HUDEP-2 (cell line): ENCODE measurements around the gene DCAF11.

Source experiments
- DNase-seq, 76 experiments: peaks; one replicate each; lab custom pipeline; 2025; ENCODE audit not compliant: unreplicated experiment in 76 of 76; lab: John Stamatoyannopoulos, UW

DCAF11 gene

GRCh38 chr14:24078146-24078545 is 36.4 kb upstream of the DCAF11 start:
- DNase-seq, result no peak

DNA sequence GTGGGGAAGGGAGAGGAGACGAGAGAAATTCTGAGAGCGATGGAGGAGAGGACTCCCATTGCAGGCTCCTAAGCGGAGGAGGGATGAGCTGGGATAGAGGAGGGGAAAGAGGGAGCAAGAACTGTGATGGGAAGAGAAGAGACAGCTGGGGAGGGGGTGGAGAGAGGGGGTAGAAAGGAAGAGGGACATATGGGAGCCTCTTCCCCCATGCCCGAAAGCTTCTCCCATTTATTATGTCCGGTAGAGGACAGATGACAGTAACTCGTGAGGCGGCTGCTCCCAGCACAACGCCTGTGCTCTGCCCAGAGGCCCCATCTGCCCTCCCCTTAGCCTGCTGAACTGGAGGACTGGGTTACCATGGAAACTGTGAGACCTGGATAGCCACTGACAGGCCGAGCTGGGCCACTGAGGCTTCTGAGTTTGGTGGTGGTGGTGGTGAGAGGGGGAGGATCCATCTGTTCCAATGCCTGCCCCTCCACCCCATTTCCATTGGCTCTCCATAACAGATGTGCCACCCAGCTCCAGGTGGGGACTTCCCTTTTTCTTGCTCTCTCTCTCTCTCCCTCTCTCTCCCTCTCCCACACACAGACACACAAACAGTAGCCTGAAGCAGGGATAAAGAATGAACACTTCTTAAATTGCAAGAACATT is 35.0 kb upstream of the DCAF11 start:
- DNase-seq, result no peak

DNA sequence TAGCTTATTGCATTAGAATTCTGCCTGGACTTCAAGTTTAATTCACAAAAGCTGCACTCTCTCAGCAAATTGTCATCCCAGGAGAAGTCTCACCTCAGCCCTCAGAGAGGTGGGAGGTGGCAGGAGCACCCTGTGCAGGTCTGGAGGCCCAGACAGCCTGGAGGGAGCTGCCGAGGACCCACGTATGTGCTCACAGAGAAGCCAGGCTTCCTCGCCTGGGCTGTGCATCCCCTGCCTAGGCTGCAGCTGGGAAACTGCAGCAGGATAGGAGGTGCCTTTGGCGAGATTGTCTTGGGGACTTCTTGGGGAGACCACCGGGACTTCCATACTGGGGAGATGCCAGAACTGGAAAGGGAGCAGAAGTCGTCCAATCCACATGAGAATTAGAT is 34.4 kb upstream of the DCAF11 start:
- DNase-seq, result no peak

- peak in 21 of 76 experiments; percentile 2 to 50 (median 18) for DNase-seq
Observed at GRCh38 chr14:24080888-24081738, 33.5 kb upstream of the DCAF11 start.

GRCh38 chr14:24081739-24082211 is 32.8 kb upstream of the DCAF11 start:
- no peak for DNase-seq

DNA sequence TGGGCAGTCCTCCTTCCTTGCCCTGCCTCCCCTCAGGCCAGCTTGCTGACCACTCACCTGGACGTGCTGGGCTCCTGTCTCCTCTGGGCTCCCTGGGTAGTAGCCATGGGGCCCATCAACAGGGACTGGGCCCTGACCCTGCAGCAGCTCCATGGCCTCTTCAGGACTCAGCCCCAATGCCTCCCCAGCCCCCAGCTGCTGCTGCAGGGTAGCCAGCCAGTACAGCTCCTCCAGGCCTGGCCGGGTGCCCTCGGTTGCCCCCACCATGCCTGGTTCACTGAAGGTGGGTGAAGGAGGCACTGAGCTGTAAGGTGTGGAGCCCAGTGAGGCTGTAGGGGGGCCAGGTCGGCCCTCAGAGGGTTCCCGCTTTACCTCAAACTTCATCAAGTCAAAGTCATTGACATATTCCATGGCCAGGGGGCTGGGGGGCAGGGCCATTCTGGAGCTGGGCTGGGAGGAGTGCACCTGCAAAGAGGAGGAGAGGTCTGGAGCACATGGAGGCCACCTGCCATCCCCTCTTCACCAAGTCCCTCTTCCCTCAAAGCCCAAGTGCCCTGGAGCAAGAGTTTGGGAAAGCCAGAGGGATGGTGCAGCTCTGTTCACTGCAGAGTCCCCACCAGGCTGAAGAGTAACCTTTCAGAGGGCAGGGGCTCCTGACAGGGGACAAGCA is 32.0 kb upstream of the DCAF11 start:
- no peak for DNase-seq

DNA sequence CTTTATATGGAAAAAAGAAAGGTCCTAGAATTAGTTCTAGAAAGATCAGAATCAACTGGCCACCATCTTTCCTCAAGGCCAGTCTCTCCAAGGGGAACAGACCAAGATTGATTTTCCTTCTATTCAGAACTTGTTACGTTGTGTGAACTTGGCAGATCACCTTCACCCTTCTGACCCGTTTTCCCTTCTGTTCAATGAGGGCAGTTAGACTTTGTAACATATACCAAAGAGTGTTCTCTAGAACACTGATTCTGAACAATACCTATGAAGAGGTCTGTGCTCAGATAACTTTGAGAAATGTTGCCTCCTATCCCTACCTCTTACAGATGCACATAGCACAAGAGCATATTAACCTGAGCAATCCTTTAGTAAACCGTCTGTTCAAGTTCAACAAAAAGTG is 31.1 kb upstream of the DCAF11 start:
- no peak for DNase-seq

- DNase-seq, result no peak
Observed at GRCh38 chr14:24084440-24084839, 30.1 kb upstream of the DCAF11 start.

- no peak for DNase-seq
Observed at GRCh38 chr14:24085215-24085614, 29.4 kb upstream of the DCAF11 start.

GRCh38 chr14:24086193-24086955 is 28.2 kb upstream of the DCAF11 start:
- no peak for DNase-seq

GRCh38 chr14:24087004-24087403 is 27.6 kb upstream of the DCAF11 start:
- no peak for DNase-seq

- no peak for DNase-seq
Observed at GRCh38 chr14:24088095-24088494, 26.5 kb upstream of the DCAF11 start.

DNA sequence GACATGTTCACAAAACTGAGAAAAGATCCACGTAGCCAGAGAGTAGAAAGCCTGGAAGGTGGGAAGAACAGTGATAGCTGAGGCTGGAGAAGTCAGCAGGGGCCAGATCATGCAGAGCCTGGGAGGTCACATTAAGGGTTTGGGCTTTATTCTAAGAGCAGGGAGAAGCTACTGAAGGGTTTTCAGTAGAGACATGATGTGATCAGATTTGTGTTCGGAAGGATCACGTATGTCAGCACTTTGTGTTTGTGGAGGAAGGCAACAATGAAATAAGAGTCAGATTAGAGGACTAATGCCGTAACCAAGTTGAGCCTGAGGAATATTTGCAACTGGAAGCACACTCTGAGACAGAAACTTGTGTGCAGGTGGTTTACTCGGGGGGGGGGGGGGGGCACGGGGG is 24.7 kb upstream of the DCAF11 start:
- no peak for DNase-seq

DNA sequence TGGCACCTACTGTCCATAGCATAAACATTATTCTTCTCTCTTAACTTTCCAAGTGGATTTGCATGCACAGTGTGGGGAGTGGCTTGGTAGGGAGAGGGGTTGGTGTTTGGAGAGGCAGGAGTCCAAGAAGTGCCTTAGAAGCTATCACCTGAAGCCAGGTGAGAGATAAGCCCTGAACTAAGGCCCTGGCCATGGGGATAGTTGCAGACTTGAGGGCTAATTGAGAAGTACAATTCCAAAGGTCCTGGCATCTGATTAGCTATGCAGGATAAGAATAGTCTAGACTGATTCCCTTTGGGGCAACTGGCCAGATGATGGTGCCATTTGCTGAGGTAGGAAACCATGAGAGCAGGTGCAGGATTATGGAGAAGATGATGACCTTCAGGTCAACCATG is 22.5 kb upstream of the DCAF11 start:
- DNase-seq, result no peak

DNA sequence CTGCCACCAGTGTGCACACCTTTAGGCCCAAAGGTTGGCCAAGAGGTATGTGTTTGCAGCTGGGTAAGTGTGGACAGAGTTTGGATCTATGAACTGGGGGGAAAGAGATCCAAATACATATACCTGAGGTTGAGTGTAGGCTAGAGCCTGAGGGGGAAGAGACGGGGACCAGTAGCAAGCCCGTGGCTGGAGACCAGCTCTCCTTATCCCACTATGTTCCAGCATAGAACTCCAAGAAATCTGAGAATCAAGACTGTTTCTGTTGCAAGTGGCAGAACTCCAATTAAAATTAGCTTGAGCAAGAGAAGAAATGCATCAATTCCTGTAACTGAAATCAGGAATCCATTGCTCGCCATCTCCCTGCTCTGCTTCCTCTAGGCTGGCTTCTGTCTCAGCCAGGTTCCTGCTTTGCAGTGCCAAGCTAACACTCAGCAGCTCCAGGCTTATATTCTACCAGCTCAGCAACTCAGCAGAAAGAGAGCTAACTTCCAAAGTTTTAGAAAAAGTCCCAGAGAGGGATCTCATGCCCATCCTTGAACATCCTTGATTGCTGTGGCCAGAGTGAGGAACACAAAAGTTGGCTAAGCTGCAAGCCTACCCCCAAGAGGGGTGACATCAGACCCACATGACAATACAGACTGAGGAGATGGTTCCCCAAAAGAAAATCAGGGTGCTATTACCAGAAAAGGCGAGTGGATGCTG is 21.9 kb upstream of the DCAF11 start:
- DNase-seq, result no peak

DNA sequence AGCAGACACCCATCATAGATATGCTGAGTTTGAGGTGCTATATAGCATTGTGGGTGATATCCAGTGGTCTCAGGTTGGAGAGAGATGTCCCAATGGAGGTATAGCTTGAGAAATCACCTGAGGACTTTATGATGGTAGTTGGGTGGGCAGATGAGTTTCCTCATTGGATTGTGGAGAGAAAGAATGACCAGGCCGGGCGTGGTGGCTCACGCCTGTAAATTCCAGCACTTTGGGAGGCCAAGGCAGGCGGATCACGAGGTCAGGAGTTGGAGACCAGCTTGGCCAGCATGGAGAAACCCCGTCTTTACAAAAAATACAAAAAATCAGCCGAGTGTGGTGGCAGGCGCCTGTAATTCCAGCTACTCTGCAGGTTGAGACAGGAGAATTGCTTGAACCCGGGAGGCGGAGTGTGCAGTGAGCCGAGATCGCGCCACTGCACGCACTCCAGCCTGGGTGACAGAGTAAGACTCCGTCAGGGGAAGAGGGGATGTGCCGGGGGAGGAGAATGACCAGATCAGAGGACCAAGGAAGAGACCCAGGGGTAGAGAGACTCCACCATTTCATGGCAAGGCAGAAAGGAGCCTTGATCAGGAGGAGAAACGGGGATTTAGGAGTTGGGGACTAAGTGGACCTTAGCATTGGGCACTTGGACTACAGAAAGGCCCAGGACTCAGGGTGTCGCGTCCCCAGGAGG is 21.2 kb upstream of the DCAF11 start:
- no peak for DNase-seq

DNA sequence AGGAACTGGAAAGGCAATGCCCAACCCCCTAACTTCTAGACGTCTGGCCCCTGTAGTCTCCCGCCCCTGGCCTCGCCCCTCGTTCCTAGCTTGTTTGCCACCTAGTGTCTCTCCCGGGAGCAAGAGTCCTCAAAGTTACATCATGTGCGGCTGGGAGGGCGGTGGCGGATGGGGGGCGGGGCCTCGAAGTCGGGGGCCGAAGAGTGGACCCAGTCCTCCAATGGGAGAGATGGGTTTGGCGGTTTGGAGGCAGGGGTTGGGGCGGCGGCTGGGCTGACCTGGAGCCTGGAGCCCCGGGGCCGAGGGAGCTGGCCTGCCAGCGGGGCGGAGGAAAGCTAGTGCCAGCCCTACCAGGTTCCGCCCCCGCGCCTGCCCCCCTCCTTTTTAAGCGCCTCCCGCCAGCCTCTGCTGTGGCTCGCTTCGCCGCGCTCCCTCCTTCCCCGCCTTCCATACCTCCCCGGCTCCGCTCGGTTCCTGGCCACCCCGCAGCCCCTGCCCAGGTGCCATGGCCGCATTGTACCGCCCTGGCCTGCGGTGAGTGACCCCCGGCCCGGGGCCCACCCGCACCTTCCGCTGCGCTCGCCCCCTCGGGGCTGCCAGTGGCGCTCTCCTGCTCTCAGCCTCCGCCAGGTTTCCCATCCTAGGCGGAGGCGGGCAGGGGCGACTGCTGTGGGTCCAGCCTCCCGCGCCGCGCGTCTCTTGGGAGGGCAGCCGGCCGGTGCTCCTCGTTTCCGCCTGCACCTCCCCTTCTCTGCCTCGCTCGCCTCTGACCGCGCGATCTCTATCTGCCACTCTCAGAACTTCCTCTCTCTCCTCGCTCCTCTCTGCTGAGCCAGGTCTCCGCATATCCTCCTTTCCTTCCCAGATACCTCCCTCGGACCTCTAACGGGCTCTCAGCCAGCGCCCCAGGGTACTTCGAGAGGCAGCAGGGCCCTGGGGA is 20.4 kb upstream of the DCAF11 start, which contains the start of gene PCK2:
Gene PCK2 (plus strand): TSS at position 411 of the 940 bp plus-strand sequence. CDS start 95 bp downstream, at position 506.
- peak in 75 of 76 experiments; percentile 74 to 98 (median 96) for DNase-seq

DNA sequence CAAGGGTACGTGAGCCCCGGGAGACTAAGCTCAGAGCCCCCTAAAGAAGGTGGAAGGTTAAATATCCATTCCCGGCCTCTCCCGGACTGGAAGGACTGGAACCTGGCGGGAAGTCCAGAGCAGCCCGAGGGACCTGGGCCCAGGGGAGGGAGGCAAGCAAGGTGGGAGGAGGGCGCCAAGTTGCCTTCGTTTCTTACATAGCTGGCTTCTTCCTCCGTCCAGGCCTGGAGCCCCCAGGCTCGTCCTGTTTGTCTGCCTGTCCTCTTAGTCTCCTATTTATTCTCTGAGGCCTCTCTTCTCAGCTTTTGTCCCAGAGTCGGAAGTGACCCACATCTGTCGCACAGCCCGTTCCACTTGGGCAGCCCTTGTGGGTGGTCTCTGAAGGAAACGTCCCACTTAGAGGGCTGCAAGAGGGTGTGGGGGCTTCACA is 19.7 kb upstream of the DCAF11 start:
- peak in 13 of 76 experiments; percentile 19 to 81 (median 37) for DNase-seq
